ENCODE measurements around the gene ZNF593.

Gene ZNF593

DNA sequence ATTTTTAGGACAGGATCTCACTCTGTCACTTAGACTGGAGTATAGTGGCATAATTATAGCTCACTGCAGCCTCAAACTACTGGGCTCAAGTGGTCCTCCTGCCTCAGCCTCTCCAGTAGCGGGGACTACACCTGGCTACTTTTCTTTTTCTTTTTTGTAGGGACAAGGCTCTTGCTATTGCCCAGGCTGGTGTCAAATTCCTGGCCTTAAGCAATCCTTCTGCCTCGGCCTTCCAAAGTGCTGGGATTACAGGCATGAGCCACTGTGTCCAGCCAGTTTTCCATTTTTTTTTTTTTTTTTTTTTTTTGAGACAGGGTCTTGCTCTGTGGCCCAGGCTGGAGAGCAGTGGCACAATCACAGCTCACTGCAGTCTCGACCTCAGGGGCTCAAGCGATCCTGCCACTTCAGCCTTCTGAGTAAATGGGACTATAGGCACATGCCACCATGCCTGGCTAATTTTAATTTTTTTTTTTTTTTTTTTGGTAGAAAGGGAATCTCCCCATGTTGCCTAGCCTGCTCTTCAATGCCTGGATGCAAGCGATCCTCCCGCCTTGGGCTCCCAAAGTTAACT lies 43.7 kb downstream of the ZNF593 start:
- DNase-seq (ENCODE audit: low read depth) = no peak
- TF ChIP-seq, protein P1, sequence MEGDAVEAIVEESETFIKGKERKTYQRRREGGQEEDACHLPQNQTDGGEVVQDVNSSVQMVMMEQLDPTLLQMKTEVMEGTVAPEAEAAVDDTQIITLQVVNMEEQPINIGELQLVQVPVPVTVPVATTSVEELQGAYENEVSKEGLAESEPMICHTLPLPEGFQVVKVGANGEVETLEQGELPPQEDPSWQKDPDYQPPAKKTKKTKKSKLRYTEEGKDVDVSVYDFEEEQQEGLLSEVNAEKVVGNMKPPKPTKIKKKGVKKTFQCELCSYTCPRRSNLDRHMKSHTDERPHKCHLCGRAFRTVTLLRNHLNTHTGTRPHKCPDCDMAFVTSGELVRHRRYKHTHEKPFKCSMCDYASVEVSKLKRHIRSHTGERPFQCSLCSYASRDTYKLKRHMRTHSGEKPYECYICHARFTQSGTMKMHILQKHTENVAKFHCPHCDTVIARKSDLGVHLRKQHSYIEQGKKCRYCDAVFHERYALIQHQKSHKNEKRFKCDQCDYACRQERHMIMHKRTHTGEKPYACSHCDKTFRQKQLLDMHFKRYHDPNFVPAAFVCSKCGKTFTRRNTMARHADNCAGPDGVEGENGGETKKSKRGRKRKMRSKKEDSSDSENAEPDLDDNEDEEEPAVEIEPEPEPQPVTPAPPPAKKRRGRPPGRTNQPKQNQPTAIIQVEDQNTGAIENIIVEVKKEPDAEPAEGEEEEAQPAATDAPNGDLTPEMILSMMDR (IDR thresholded peaks at IDR 0.05; ENCODE audit: control insufficient read depth, insufficient read depth, low read depth, low read length, missing control alignments) = no peak
- H3K4me3 ChIP-seq (ENCODE audit: control insufficient read depth, low read depth, low read length) = no peak overlapping the region

DNA sequence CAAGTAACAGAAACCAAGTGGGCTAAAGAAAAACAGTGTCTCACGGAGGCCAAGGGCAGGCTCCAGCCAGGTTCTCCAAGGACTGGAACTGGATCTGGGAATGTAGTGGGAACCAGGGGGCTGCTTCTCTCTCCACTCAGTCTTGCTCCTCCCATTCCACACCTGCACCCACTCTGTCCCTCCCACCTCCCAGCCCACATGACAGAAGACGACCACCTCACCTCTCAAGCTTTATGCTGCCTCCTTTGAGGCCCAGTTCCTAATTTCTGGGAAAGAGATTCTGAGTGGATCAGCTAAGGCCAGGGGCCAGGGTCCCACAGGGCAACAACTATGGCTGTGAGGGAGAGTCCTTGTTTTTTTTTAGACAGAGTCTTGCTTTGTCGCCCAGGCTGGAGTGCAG lies 45.5 kb downstream of the ZNF593 start:
- no peak overlapping the region for H3K4me3 ChIP-seq (ENCODE audit: control insufficient read depth, low read depth, low read length)
- DNase-seq (ENCODE audit: low read depth) = no peak
- TF ChIP-seq, protein P1 (IDR thresholded peaks at IDR 0.05; ENCODE audit: control insufficient read depth, insufficient read depth, low read depth, low read length, missing control alignments) = no peak

GRCh38 chr1:26218906-26219494 lies 49.3 kb downstream of the ZNF593 start:
- no peak for DNase-seq (ENCODE audit: low read depth)
- TF ChIP-seq, protein P1 (IDR thresholded peaks at IDR 0.05; ENCODE audit: control insufficient read depth, insufficient read depth, low read depth, low read length, missing control alignments) = no peak
- no peak overlapping the region for H3K4me3 ChIP-seq (ENCODE audit: control insufficient read depth, low read depth, low read length)
